ENCODE measurements around the gene MRPS18A.

MRPS18A gene

GRCh38 chr6:43630980-43631619 is 56.5 kb downstream of the MRPS18A start:
- no peak for DNase-seq

DNA sequence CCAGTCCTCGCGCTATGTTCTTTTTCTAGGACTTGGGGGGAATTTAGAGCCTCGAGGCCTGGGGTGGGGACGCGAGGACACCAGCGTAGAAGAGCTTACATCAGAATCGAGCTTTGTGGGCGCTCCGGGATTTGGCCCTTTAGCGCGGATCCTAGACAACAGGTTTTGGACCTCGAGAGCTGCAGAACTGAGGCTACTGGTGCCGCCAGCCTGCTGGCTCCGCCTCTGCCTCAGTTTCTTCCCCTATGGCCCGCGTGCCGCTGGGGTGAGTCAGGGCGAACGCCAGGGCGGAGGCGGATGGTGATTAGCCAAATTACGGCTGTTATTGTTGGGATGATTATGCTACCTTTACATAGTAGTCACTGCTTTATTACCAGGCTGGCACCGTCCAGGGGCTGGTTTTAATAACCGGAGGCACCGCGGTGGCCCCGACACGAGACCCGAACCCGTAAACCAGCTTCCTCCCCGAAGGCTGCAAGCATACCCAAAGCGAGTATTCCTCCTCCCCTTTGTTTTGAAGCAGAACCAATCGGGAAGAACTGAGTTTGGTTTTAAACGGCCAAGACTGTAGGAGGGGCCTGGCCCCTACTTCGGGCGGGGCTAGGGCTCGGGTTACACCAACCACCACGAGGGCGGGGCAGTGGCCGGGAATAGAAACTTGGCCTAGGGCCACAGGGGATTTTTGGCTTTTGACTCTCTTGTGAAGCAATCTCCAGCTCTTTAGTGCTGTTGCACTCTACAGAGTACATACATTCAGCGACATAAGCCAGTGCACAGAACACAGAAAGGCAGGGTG is 57.9 kb downstream of the MRPS18A start:
- DNase-seq, result peak; percentile 95

- peak; percentile 99 for DNase-seq
Measured at GRCh38 chr6:43629104-43629504, 58.5 kb downstream of the MRPS18A start, which contains the start of gene GTPBP2. Gene GTPBP2, minus strand, starts transcription at chr6:43629264. Its CDS starts 102 bp downstream, at chr6:43629162.

DNA sequence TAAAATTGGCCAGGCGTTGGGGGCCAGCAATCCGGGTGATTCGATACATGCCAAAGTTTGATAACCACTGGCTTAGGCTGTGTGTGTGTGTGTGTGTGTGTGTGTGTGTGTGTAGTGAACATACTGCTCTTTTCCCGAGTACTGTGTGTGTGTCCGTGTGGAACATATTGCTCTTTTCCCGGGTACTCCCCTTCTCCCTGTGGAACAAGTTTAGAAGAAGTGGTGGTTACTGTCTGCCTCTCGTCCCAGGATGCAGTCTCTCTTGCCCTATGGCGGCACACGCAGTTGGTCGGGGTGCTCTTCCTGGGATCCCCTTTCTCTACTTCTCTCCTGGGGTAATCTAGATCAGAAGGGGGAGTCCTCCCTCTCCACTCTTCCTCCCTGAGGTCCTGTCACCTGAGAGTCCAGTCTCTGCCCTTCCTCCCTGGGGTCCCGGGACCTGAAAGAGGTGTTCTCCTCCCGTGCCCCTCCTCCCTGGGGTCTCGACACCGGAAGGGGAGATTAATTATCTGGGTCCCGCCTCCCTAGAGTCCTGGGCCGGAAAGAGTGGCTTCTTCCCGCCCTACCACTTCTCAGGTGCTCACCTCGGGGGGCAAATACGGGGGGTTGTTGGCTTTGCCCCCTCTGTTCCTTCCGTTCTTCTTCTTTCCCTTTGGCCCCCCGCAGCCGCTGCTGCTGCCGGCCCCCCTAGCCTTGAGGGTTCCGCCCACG is 59.0 kb downstream of the MRPS18A start:
- DNase-seq, result no peak

- DNase-seq, result peak; percentile 80
Measured at GRCh38 chr6:43627008-43627825, 60.4 kb downstream of the MRPS18A start.

GRCh38 chr6:43625393-43625992 is 62.1 kb downstream of the MRPS18A start:
- no peak for DNase-seq

- DNase-seq, result no peak
Measured at GRCh38 chr6:43624786-43625288, 62.8 kb downstream of the MRPS18A start.

DNA sequence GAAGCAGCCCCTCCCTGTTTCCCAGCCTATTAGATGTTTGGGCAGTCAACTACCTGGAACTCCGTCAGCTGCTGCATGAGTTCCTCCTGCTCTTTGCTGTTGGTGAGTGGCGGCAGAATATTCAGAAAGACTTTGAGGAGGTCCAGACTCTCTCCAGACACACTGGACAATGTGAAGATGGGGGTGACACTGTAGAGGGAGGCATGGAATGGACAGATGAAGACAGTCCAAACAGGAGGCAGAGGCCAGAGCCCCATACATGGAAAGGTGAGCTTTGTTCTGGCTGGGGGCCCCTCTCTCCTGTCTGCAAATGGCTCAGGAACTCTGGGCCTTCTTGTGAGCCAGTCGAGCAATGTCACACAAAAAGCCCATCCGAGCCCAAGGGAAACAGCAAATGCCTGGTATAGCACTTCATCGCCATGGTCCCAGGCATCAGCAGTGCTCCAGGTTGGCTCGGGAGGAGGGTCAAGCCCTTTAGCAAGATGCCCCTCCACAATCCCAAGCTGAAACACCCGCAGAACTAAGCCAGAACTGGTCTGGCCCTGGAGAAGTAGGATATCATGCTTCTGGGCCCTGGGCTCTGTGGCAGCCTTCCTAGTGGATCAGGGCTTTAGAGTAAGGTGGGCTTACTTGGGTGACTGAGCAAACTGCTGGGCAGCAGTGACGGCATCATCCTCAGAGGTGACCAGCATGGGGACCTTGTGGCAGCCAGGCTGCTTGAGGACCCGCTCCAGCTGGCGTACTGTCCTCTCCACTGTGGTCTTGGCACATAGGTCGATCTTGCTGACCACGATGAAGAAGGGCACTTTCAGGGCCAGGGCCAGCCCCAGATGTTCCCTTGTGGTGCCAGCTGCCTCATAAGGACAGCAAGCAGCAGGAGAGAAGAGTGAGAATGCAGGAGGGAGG is 63.5 kb downstream of the MRPS18A start:
- DNase-seq, result no peak

GRCh38 chr6:43622541-43622940 is 65.0 kb downstream of the MRPS18A start:
- DNase-seq, result no peak

- no peak for DNase-seq
Measured at GRCh38 chr6:43621836-43622180, 65.8 kb downstream of the MRPS18A start.
